ENCODE data around the gene RASGEF1B. TPM values are rescaled to one million over a fixed set of nuclear protein-coding genes. Genes with fewer than 3 reads are reported as not detected.

Gene RASGEF1B
- total and polyA plus RNA-seq, 9 of the 15 experiments (the other 6 are each of a cell fraction or from before 2014, with no cell fraction given) = 0.04 to 0.57 (median 0.22) TPM

DNA sequence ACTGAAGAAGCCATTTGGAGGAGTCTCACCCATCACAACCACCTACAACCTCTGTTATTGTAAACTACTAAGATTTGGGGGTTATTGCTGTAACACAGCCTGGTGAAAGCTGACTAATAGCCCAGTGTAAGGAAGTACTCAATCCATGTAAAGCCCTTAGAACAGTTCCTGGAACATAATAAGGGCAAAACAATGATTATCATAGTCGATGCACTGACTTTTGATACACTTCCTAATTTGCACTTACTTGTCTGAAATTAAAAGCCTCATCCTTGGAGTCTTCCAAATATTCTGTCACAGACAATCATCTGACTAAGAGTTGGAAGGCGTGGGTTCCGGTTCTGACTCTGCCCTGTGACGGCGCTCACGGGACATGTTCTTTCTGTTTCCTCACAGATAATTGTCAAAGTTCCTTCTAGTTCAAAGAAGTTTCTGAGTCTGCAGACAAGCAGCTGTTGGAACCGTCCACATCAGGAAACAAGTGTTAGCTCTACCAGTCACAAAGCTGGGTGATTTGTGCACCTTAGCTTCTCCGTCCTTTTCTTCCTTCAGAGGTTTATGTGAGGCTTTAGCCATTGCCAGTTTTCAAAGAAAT, 33.4 kb upstream of the RASGEF1B start (continued):
- TF ChIP-seq SOX6 (IDR thresholded peaks at IDR 0.05) = no peak

DNA sequence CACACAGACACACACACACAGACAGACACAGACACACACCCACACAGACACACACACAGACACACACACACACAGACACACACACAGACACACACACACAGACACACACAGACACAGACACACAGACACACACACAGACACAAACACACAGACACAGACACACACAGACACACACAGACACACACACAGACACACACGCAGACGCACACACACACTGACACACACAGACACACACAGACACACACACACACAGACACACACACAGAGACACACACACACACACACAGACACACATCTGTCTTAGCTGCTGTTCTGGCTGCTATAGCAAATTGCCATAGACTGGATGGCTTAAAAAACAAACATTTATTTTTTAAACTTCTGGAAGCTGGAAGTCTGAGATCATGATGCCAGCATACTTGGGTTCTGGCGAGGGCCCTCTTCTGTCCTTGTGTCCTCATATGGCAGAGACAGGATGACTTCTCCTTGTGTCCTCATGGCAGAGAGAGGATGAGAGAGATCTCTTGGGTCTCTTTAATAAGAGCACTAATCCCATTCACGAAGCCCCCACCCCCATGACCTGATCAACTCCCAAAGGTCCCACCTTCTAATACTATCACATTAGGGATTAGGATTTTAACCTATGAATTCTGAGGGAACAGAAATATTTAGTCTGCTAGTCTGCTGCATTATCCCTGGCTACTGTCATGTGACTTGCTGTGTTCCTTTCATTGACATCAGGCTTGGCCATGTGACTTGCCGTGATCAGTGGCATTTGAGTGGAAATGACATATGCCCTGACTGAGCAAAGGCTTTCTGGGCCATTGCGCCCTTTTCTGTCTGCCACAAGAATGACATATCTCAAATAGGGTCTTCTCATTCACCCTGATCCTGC, 32.7 kb upstream of the RASGEF1B start:
- Histone ChIP-seq H3K27ac (ENCODE audit: extremely low read depth, low read depth, low read length) (no peak overlapping the region), H3K79me2 (ENCODE audit: control insufficient read depth, insufficient read depth, low read length) (no peaks in the 10 kb centered on the region), H3K4me1 (replicated peaks in 1 of 2; ENCODE audit: control insufficient read depth in 2 of 2, insufficient read depth in 2 of 2, low read length in 2 of 2) (no peaks in the 10 kb centered on the region), H3K4me3 (no peak overlapping the region), H3K36me3 (ENCODE audit: control insufficient read depth, insufficient read depth, low read length) (no peaks in the 10 kb centered on the region), H3K9me3 (replicated peaks; ENCODE audit: control insufficient read depth, insufficient read depth, low read depth, low read length) (no peaks in the 10 kb centered on the region), H3K4me2 (ENCODE audit: insufficient read depth, low read length) (no peak overlapping the region; the same call in 1 of the 2 replicates), H4K20me1 (replicated peaks; ENCODE audit: control insufficient read depth, insufficient read depth, low read length) (no peaks in the 10 kb centered on the region; the same call in 1 of the 2 replicates), H2AFZ (ENCODE audit: low read depth, low read length) (no peak overlapping the region), H3K9ac (ENCODE audit: insufficient read depth in 1 of 2, low read depth in 2 of 2, low read length in 2 of 2) (no peak overlapping the region), H3K27me3 (ENCODE audit: control insufficient read depth in 2 of 2, insufficient read depth in 2 of 2, low read length in 2 of 2) (peaks cover 2 to 12% of the 10 kb centered on the region in 2 experiments; a peak in 1 of 5 replicates), H3K9me1 (ENCODE audit: control insufficient read depth, insufficient read depth, low read length) (no peaks in the 10 kb centered on the region)
- BruUV-seq (replicated peaks) = no TSS peak
- no peak for ATAC-seq
- ChIA-PET CTCF (ENCODE audit: low intra/inter-chr PET ratio) (no interaction called here), POLR2A (no interaction called here)
- peak; percentile 76 for FAIRE-seq
- in situ Hi-C loops (cut with MboI) = no loop called here
- no peak for TF ChIP-seq ELF1 (tag; IDR thresholded peaks at IDR 0.05)
- TF ChIP-seq ZNF561 (CRISPR knock-in tag; conservative IDR thresholded peaks at IDR 0.05) = no peak
- TF ChIP-seq ZNF79 (CRISPR knock-in tag; IDR thresholded peaks at IDR 0.05; ENCODE audit: low read depth) = no peak
- TF ChIP-seq, protein P1, sequence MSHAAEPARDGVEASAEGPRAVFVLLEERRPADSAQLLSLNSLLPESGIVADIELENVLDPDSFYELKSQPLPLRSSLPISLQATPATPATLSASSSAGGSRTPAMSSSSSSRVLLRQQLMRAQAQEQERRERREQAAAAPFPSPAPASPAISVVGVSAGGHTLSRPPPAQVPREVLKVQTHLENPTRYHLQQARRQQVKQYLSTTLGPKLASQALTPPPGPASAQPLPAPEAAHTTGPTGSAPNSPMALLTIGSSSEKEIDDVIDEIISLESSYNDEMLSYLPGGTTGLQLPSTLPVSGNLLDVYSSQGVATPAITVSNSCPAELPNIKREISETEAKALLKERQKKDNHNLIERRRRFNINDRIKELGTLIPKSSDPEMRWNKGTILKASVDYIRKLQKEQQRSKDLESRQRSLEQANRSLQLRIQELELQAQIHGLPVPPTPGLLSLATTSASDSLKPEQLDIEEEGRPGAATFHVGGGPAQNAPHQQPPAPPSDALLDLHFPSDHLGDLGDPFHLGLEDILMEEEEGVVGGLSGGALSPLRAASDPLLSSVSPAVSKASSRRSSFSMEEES (CRISPR knock-in tag; IDR thresholded peaks at IDR 0.05) = peak; percentile 68
- TF ChIP-seq ZNF707 (CRISPR knock-in tag; conservative IDR thresholded peaks at IDR 0.05) = no peak
- no peak for TF ChIP-seq ZNF668 (CRISPR knock-in tag; IDR thresholded peaks at IDR 0.05)
- TF ChIP-seq KLF10 (CRISPR knock-in tag; IDR thresholded peaks at IDR 0.05) = no peak
- no peak for TF ChIP-seq CBX1 (IDR thresholded peaks at IDR 0.05; ENCODE audit: low read depth)
- TF ChIP-seq, protein P2, sequence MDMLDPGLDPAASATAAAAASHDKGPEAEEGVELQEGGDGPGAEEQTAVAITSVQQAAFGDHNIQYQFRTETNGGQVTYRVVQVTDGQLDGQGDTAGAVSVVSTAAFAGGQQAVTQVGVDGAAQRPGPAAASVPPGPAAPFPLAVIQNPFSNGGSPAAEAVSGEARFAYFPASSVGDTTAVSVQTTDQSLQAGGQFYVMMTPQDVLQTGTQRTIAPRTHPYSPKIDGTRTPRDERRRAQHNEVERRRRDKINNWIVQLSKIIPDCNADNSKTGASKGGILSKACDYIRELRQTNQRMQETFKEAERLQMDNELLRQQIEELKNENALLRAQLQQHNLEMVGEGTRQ (CRISPR knock-in tag; IDR thresholded peaks at IDR 0.05) = peak; percentile 44; the same call in 1 of the 2 replicates
- TF ChIP-seq ZFP36 (IDR thresholded peaks at IDR 0.05; ENCODE audit: low read depth, low read length, partially characterized antibody) = no peak
- DNase-seq (ENCODE audit: extremely low read depth in 1 of 4, low spot score in 3 of 4) = no peak
- 8% methylated on average over 6 of the region's 6 CpGs for WGBS (ENCODE audit: insufficient coverage, low coverage, missing lambda C conversion rate)
- intact Hi-C loops (cut with micrococcal nuclease) = no loop called here

All from K562 (cell line).